Activated T-helper 9 cell treated with anti-CD3 and anti-CD28 coated beads, Interleukin-2, amount 50 U/mL, for 16 hours (primary cell): ENCODE data around the gene GLUL.
A peak's percentile ranks its signal among the peaks of the same experiment; 100 is the strongest.

Experiments used
- DNase-seq: peaks from one replicate; pipeline ENCODE4 v3.0.0-alpha.2; 2020; ENCODE audit warnings: low read depth

GLUL gene

GRCh38 chr1:182391362-182392049, at the start of gene GLUL:
GLUL (minus strand) TSS chr1:182391790; CDS start chr1:182388737, 3,053 bp downstream.
- peak; percentile 43 for DNase-seq

- DNase-seq, result no peak
Measured at GRCh38 chr1:182438326-182438725, 46.7 kb upstream of the GLUL start.

GRCh38 chr1:182433580-182433979, 42.0 kb upstream of the GLUL start:
- no peak for DNase-seq

GRCh38 chr1:182431278-182431677, 39.7 kb upstream of the GLUL start:
- DNase-seq, result no peak

- no peak for DNase-seq
Measured at GRCh38 chr1:182430263-182431068, 38.9 kb upstream of the GLUL start.

- DNase-seq, result no peak
Measured at GRCh38 chr1:182428043-182428442, 36.5 kb upstream of the GLUL start.

- DNase-seq, result no peak
Measured at GRCh38 chr1:182426442-182427430, 35.1 kb upstream of the GLUL start.

GRCh38 chr1:182415789-182416188, 24.2 kb upstream of the GLUL start:
- no peak for DNase-seq

- no peak for DNase-seq
Measured at GRCh38 chr1:182413969-182414368, 22.4 kb upstream of the GLUL start.

- DNase-seq, result no peak
Measured at GRCh38 chr1:182413486-182413885, 21.9 kb upstream of the GLUL start.

GRCh38 chr1:182410620-182411273, 19.2 kb upstream of the GLUL start:
- DNase-seq, result no peak

GRCh38 chr1:182410138-182410537, 18.5 kb upstream of the GLUL start:
- DNase-seq, result no peak

GRCh38 chr1:182408435-182409075, 17.0 kb upstream of the GLUL start:
- DNase-seq, result no peak

GRCh38 chr1:182407724-182408123, 16.1 kb upstream of the GLUL start:
- DNase-seq, result no peak

GRCh38 chr1:182406012-182406411, 14.4 kb upstream of the GLUL start:
- DNase-seq, result no peak

- no peak for DNase-seq
Measured at GRCh38 chr1:182405578-182405977, 14.0 kb upstream of the GLUL start.

GRCh38 chr1:182404781-182405180, 13.2 kb upstream of the GLUL start:
- DNase-seq, result no peak

- DNase-seq, result no peak
Measured at GRCh38 chr1:182400567-182400966, 9.0 kb upstream of the GLUL start, which contains the start of gene TEDDM1. TEDDM1 (minus strand) TSS chr1:182400667; CDS start chr1:182400485, 182 bp downstream.

GRCh38 chr1:182397653-182398393, 6.2 kb upstream of the GLUL start:
- DNase-seq, result no peak

- DNase-seq, result no peak
Measured at GRCh38 chr1:182395906-182396305, 4.3 kb upstream of the GLUL start.
